Stimulated activated memory B cell treated with anti-CD40 and anti-IgM and Interleukin-4, amounts not matched to agents 10 μg/mL and 1 μg/mL and 100 μg/mL, for 72 hours (primary cell): Measurements from ENCODE around the gene NUAK2.

Experiments
- ATAC-seq: fragments of 150-1000 bp; cut with Tn5 transposase; 2 replicates; pipeline ENCODE4 v1.10.0; 2021
- H3K27ac Mint-ChIP-seq: one replicate; pipeline ENCODE4 v1.8.0; 2022; ENCODE audit warnings: mild to moderate bottlenecking, mixed read lengths
- H3K27me3 Mint-ChIP-seq: one replicate; pipeline ENCODE4 v1.8.0; 2022; ENCODE audit warnings: mixed read lengths
- H3K36me3 Mint-ChIP-seq: one replicate; pipeline ENCODE4 v1.8.0; 2022; ENCODE audit warnings: mixed read lengths
- H3K4me1 Mint-ChIP-seq: one replicate; pipeline ENCODE4 v1.8.0; 2022; ENCODE audit warnings: mixed read lengths
- H3K4me3 Mint-ChIP-seq: one replicate; pipeline ENCODE4 v1.8.0; 2022; ENCODE audit warnings: mild to moderate bottlenecking, moderate library complexity, mixed read lengths
- H3K9me3 Mint-ChIP-seq: one replicate; pipeline ENCODE4 v1.8.0; 2022; ENCODE audit warnings: mixed read lengths

The NUAK2 gene

GRCh38 chr1:205353191-205353590, 31.6 kb upstream of the NUAK2 start:
- no peak for ATAC-seq
- H3K4me3 Mint-ChIP-seq: no peak overlapping the region
- no peak overlapping the region for H3K27ac Mint-ChIP-seq
- H3K4me1 Mint-ChIP-seq: peaks cover 38% of the 10 kb centered on the region
- H3K27me3 Mint-ChIP-seq: peaks cover 29% of the 10 kb centered on the region
- no peaks in the 10 kb centered on the region for H3K36me3 Mint-ChIP-seq
- no peaks in the 10 kb centered on the region for H3K9me3 Mint-ChIP-seq

GRCh38 chr1:205351984-205352713, 30.6 kb upstream of the NUAK2 start:
- H3K9me3 Mint-ChIP-seq: no peaks in the 10 kb centered on the region
- H3K4me3 Mint-ChIP-seq: no peak overlapping the region
- no peak overlapping the region for H3K27ac Mint-ChIP-seq
- no peaks in the 10 kb centered on the region for H3K36me3 Mint-ChIP-seq
- ATAC-seq: no peak
- peaks cover 19% of the 10 kb centered on the region for H3K27me3 Mint-ChIP-seq
- peaks cover 44% of the 10 kb centered on the region for H3K4me1 Mint-ChIP-seq

- ATAC-seq: no peak
- H3K27ac Mint-ChIP-seq: no peak overlapping the region
- H3K4me3 Mint-ChIP-seq: no peak overlapping the region
- no peaks in the 10 kb centered on the region for H3K36me3 Mint-ChIP-seq
- H3K4me1 Mint-ChIP-seq: peaks cover 36% of the 10 kb centered on the region
- H3K27me3 Mint-ChIP-seq: peaks cover 9% of the 10 kb centered on the region
- H3K9me3 Mint-ChIP-seq: no peaks in the 10 kb centered on the region
Measured at GRCh38 chr1:205350691-205351141, 29.2 kb upstream of the NUAK2 start.

- peak overlapping the region; percentile 43 for H3K27ac Mint-ChIP-seq
- H3K27me3 Mint-ChIP-seq: peaks cover 15% of the 10 kb centered on the region
- H3K4me1 Mint-ChIP-seq: peaks cover 36% of the 10 kb centered on the region
- no peak overlapping the region for H3K4me3 Mint-ChIP-seq
- peak; percentile 65 for ATAC-seq
- H3K36me3 Mint-ChIP-seq: no peaks in the 10 kb centered on the region
- H3K9me3 Mint-ChIP-seq: no peaks in the 10 kb centered on the region
Measured at GRCh38 chr1:205350124-205350523, 28.6 kb upstream of the NUAK2 start.

GRCh38 chr1:205348554-205349487, 27.3 kb upstream of the NUAK2 start:
- H3K9me3 Mint-ChIP-seq: no peaks in the 10 kb centered on the region
- peak; percentile 64 for ATAC-seq
- peaks cover 40% of the 10 kb centered on the region for H3K4me1 Mint-ChIP-seq
- peak overlapping the region; percentile 18 for H3K4me3 Mint-ChIP-seq
- no peak overlapping the region for H3K27ac Mint-ChIP-seq
- no peaks in the 10 kb centered on the region for H3K36me3 Mint-ChIP-seq
- H3K27me3 Mint-ChIP-seq: peaks cover 23% of the 10 kb centered on the region

- Mint-ChIP-seq H3K9me3 (no peaks in the 10 kb centered on the region), H3K4me3 (no peak overlapping the region), H3K27ac (no peak overlapping the region), H3K27me3 (peaks cover 35% of the 10 kb centered on the region), H3K36me3 (no peaks in the 10 kb centered on the region), H3K4me1 (peaks cover 52% of the 10 kb centered on the region)
- no peak for ATAC-seq
Measured at GRCh38 chr1:205346956-205347574, 25.5 kb upstream of the NUAK2 start.

- no peak for ATAC-seq
- Mint-ChIP-seq H3K27me3 (peaks cover 36% of the 10 kb centered on the region), H3K27ac (no peak overlapping the region), H3K9me3 (no peaks in the 10 kb centered on the region), H3K4me3 (no peak overlapping the region), H3K4me1 (peaks cover 61% of the 10 kb centered on the region), H3K36me3 (no peaks in the 10 kb centered on the region)
Measured at GRCh38 chr1:205345761-205346160, 24.2 kb upstream of the NUAK2 start.

- Mint-ChIP-seq H3K36me3 (no peaks in the 10 kb centered on the region), H3K27ac (no peak overlapping the region), H3K9me3 (no peaks in the 10 kb centered on the region), H3K4me3 (peak overlapping the region; percentile 72), H3K27me3 (peaks cover 36% of the 10 kb centered on the region), H3K4me1 (peaks cover 58% of the 10 kb centered on the region)
- ATAC-seq: peak; percentile 52
Measured at GRCh38 chr1:205344066-205344928, 22.8 kb upstream of the NUAK2 start.

- H3K27me3 Mint-ChIP-seq: peaks cover 36% of the 10 kb centered on the region
- no peaks in the 10 kb centered on the region for H3K36me3 Mint-ChIP-seq
- peaks cover 58% of the 10 kb centered on the region for H3K4me1 Mint-ChIP-seq
- no peak overlapping the region for H3K27ac Mint-ChIP-seq
- H3K4me3 Mint-ChIP-seq: peak overlapping the region; percentile 72
- ATAC-seq: no peak
- H3K9me3 Mint-ChIP-seq: no peaks in the 10 kb centered on the region
Measured at GRCh38 chr1:205343431-205344065, 22.0 kb upstream of the NUAK2 start.

- H3K4me3 Mint-ChIP-seq: peak overlapping the region; percentile 25
- H3K27ac Mint-ChIP-seq: no peak overlapping the region
- no peaks in the 10 kb centered on the region for H3K36me3 Mint-ChIP-seq
- peaks cover 36% of the 10 kb centered on the region for H3K27me3 Mint-ChIP-seq
- no peaks in the 10 kb centered on the region for H3K9me3 Mint-ChIP-seq
- H3K4me1 Mint-ChIP-seq: peaks cover 53% of the 10 kb centered on the region
- ATAC-seq: no peak
Measured at GRCh38 chr1:205342986-205343385, 21.4 kb upstream of the NUAK2 start.

GRCh38 chr1:205340676-205341075, 19.1 kb upstream of the NUAK2 start:
- H3K27ac Mint-ChIP-seq: no peak overlapping the region
- H3K4me3 Mint-ChIP-seq: no peak overlapping the region
- peaks cover 32% of the 10 kb centered on the region for H3K27me3 Mint-ChIP-seq
- no peaks in the 10 kb centered on the region for H3K36me3 Mint-ChIP-seq
- H3K9me3 Mint-ChIP-seq: no peaks in the 10 kb centered on the region
- ATAC-seq: no peak
- peaks cover 50% of the 10 kb centered on the region for H3K4me1 Mint-ChIP-seq

GRCh38 chr1:205339717-205340116, 18.2 kb upstream of the NUAK2 start:
- no peaks in the 10 kb centered on the region for H3K9me3 Mint-ChIP-seq
- H3K4me1 Mint-ChIP-seq: peaks cover 48% of the 10 kb centered on the region
- no peaks in the 10 kb centered on the region for H3K36me3 Mint-ChIP-seq
- ATAC-seq: peak; percentile 90
- H3K27ac Mint-ChIP-seq: no peak overlapping the region
- H3K27me3 Mint-ChIP-seq: peaks cover 22% of the 10 kb centered on the region
- H3K4me3 Mint-ChIP-seq: no peak overlapping the region

- Mint-ChIP-seq H3K36me3 (no peaks in the 10 kb centered on the region), H3K4me1 (peaks cover 43% of the 10 kb centered on the region), H3K27me3 (peaks cover 17% of the 10 kb centered on the region), H3K4me3 (no peak overlapping the region), H3K27ac (no peak overlapping the region), H3K9me3 (no peaks in the 10 kb centered on the region)
- peak; percentile 61 for ATAC-seq
Measured at GRCh38 chr1:205339197-205339702, 17.7 kb upstream of the NUAK2 start.

GRCh38 chr1:205338011-205338410, 16.5 kb upstream of the NUAK2 start:
- H3K9me3 Mint-ChIP-seq: no peaks in the 10 kb centered on the region
- peaks cover 36% of the 10 kb centered on the region for H3K4me1 Mint-ChIP-seq
- peaks cover 10% of the 10 kb centered on the region for H3K27me3 Mint-ChIP-seq
- H3K4me3 Mint-ChIP-seq: no peak overlapping the region
- no peaks in the 10 kb centered on the region for H3K36me3 Mint-ChIP-seq
- ATAC-seq: no peak
- no peak overlapping the region for H3K27ac Mint-ChIP-seq
